GM12865 (cell line): ENCODE data around the gene ZNF410.

Source experiments
- DNase-seq: peaks from one replicate; pipeline ENCODE4 v3.0.0; 2010; ENCODE audit warnings: low read depth
- H3K4me3 ChIP-seq: 2 replicates; pipeline ENCODE4 v1.5.1; 2011; ENCODE audit warnings: mild to moderate bottlenecking, low read depth, low read length, control low read depth
- CTCF ChIP-seq: IDR thresholded peaks from 2 replicates; pipeline ENCODE4 v1.5.1; 2011; ENCODE audit warnings: low read length, control low read depth, low read depth, inconsistent platforms; ENCODE audit not compliant: insufficient read depth; ENCODE audit errors: missing control alignments

ZNF410 gene

GRCh38 chr14:73949752-73950734, 63.4 kb downstream of the ZNF410 start, which contains the start of the genes COQ6 and FAM161B:
Gene COQ6 (plus strand): TSS chr14:73950302. CDS start chr14:73950333, 31 bp downstream.
Gene FAM161B (minus strand): TSS chr14:73950094. CDS start chr14:73950026, 68 bp downstream.
- H3K4me3 ChIP-seq = peak within 1 kb of the TSS; percentile 86
- TF ChIP-seq CTCF = peak; percentile 27
- peak; percentile 97 for DNase-seq

DNA sequence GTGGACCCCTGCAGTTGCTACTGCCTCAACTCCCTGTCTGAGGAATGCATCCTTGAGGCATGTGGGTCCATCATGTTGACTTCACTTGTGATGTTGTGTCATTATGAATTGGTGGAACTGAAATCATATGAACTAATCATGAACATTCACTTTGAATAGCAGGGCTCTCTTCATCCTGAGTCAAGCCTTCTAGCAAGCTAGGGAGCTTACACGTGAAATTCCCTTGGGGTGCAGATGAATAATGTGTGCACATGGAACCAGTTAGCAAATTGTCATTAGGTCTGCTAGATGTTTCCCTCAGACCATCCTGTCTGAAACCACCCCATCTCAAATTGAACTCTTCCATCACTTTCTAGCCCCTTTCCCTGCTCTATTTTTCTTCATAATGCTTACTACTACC, 67.1 kb downstream of the ZNF410 start:
- H3K4me3 ChIP-seq = no peak overlapping the region
- no peak for TF ChIP-seq CTCF
- DNase-seq = no peak

GRCh38 chr14:73955674-73956073, 69.0 kb downstream of the ZNF410 start:
- no peak overlapping the region for H3K4me3 ChIP-seq
- DNase-seq = no peak
- TF ChIP-seq CTCF = no peak

DNA sequence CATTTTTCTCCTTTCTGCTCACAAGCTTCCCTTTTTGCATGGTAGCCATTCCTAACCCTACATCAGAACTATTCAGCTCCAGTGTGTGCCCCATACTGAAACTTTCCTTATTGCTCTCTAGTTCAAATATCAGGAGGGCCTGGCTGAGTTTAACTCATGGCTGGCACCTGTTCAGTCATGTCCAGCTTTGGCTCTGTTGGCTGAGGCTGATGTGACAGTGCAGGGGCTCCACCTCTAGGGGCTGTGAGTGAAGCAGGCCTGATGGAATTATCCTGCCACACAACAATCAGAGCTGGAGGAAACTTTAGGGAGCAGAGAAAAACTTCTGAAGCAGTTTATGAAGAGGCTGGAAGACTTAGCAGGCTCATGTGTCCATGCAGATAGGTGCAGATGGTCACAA, 71.9 kb downstream of the ZNF410 start:
- TF ChIP-seq CTCF = no peak
- no peak overlapping the region for H3K4me3 ChIP-seq
- DNase-seq = no peak

DNA sequence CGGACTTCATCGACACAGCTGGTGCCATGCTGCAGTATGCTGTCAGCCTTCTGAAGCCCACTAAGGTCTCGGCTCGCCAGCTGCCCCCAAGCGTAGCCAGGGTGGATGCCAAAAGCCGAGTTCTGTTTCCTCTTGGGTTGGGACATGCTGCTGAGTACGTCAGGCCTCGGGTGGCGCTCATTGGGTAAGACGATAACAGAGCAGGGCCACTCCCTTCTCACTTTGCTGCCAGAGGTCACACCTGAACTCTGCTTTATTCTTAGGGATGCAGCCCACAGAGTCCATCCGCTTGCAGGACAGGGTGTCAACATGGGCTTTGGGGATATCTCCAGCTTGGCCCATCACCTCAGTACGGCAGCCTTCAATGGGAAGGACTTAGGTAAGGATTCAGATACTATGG, 74.5 kb downstream of the ZNF410 start:
- no peak for TF ChIP-seq CTCF
- no peak for DNase-seq
- no peak overlapping the region for H3K4me3 ChIP-seq

DNA sequence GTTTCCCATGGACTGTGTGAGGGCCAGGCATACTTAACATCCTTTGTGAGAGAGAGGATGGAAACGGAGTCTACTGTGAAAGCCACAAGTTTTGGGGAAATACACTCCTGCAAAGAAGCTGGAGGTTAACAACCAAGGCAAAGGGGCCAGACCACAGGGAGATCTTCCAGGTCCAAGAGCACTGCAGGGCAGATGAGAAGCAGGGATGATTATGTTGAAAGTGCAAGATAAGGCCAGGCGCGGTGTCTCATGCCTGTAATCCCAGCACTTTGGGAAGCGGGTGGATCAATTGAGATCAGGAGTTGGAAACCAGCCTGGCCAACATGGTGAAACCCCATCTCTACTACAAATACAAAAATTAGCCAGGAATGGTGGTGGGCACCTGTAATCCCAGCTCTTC, 78.6 kb downstream of the ZNF410 start:
- H3K4me3 ChIP-seq = no peak overlapping the region
- DNase-seq = no peak
- no peak for TF ChIP-seq CTCF

- no peak overlapping the region for H3K4me3 ChIP-seq
- no peak for TF ChIP-seq CTCF
- DNase-seq = no peak
Observed at GRCh38 chr14:73968885-73969284, 82.2 kb downstream of the ZNF410 start.
